Right lobe of liver (tissue), 6 donors: Measurements from ENCODE around the gene HOXC11. TPM values are rescaled to one million over a fixed set of nuclear protein-coding genes. Genes with fewer than 3 reads are reported as not detected.

Source experiments
- ATAC-seq, 4 donors: fragments of 200-7000 bp; cut with Tn5 transposase; one replicate each; pipeline ENCODE4 v1.9.1; 2020; ENCODE audit warnings: mild to moderate bottlenecking in 4 of 4, moderate library complexity in 4 of 4
- DNase-seq, 3 donors: peaks; one replicate each; pipeline ENCODE4 v3.0.0-alpha.2; 2020
- H3K27ac ChIP-seq, 3 donors: fragments of 200-600 bp; one replicate each; pipeline ENCODE4 v1.8.0; 2022
- H3K27me3 ChIP-seq, 2 donors: fragments of 200-600 bp; one replicate each; pipeline ENCODE4 v1.8.0; 2022
- H3K36me3 ChIP-seq, 4 donors: fragments of 200-600 bp; sonication (generic) in 1 of 4; one replicate each; pipeline versions ENCODE4 v1.5.1 to v1.8.0; 2017 to 2022; ENCODE audit warnings: control low read depth in 1 of 4
- H3K4me1 ChIP-seq, 4 donors: fragments of 200-600 bp; sonication (generic) in 1 of 4; one replicate each; pipeline versions ENCODE4 v1.5.1 to v1.8.0; 2017 to 2022; ENCODE audit warnings: control low read depth in 1 of 4
- H3K4me3 ChIP-seq, 3 donors: fragments of 200-600 bp; one replicate each; pipeline ENCODE4 v1.8.0; 2022
- H3K9me3 ChIP-seq, 4 donors: fragments of 200-600 bp; sonication (generic) in 1 of 4; one replicate each; pipeline versions ENCODE4 v1.5.1 to v1.8.0; 2017 to 2022; ENCODE audit warnings: control low read depth in 1 of 4
- CTCF ChIP-seq, 4 donors: fragments of 200-600 bp in 3 of 4; fragments of 450-650 bp in 1 of 4; IDR thresholded peaks; one replicate each; pipeline versions ENCODE4 v1.5.1 to v1.8.0; 2016 to 2022; ENCODE audit warnings: antibody characterized with exemption in 4 of 4, mild to moderate bottlenecking in 2 of 4
- POLR2A ChIP-seq: fragments of 450-650 bp; IDR thresholded peaks from one replicate; pipeline ENCODE4 v1.6.1; 2017; ENCODE audit warnings: antibody characterized with exemption, mild to moderate bottlenecking
- WGBS: methylation state at CpG from one replicate; pipeline ENCODE4 v1.1.6; 2018; ENCODE audit warnings: low coverage, low lambda C conversion rate; ENCODE audit not compliant: insufficient coverage; ENCODE audit errors: missing lambda C conversion rate; 5-methylcytosine and 5-hydroxymethylcytosine counted together
- intact Hi-C, 2 donors: fragments of 100-400 bp; cut with DNase I; formaldehyde crosslinking; loops; one replicate each; pipeline versions ENCODE4 v1.11.2 to v1.14.1; 2022
- total RNA-seq, 6 experiments: library from RNA; depleted of rRNA in 2 of 6; stranded (reverse); fragments of >200 nt in 2 of 6; fragmentation: NEBNext Ultra II Directional in 3 of 6; extraction: Animal tissue kit (Norgen Biotek cat#: 25700) in 3 of 6; gene quantifications; one replicate each; pipeline versions ENCODE4 v1.1.0 to v1.2.4, GENCODE V29; 2016 to 2023
- donor health status: DM: no; HTN: yes; CAD: no.
- donor health status: DM: no; HTN: no; CAD: no.
- donor health status: DM: no; HTN: no; CAD: no.
- donor health status: DM: no; HTN: yes; CAD: no.
- donor health status: DM: no; HTN: yes; CAD: no.

The HOXC11 gene
- total RNA-seq, 6 experiments from 2014 or later: not detected

GRCh38 chr12:54018468-54018984 lies 45.6 kb downstream of the HOXC11 start:
- Histone ChIP-seq H3K27ac (no peak overlapping the region), H3K27me3 (peaks cover 0 to 63% of the 10 kb centered on the region in 2 donors), H3K9me3 (no peaks in the 10 kb centered on the region), H3K36me3 (no peaks in the 10 kb centered on the region), H3K4me3 (no peak overlapping the region), H3K4me1 (peaks cover 0 to 4% (median 0%) of the 10 kb centered on the region in 4 donors)
- no peak for DNase-seq
- intact Hi-C loops: no loop called here
- WGBS: 25% methylated on average over 13 of the region's 29 CpGs
- no peak for ATAC-seq
- TF ChIP-seq POLR2A (no peak), CTCF (IDR thresholded peaks at IDR 0.05) (no peak)

GRCh38 chr12:54019091-54019811 lies 46.3 kb downstream of the HOXC11 start:
- intact Hi-C loops: no loop called here
- TF ChIP-seq POLR2A (no peak), CTCF (IDR thresholded peaks at IDR 0.05) (no peak)
- DNase-seq (no peak), ATAC-seq (no peak)
- Histone ChIP-seq H3K36me3 (no peaks in the 10 kb centered on the region), H3K9me3 (no peaks in the 10 kb centered on the region), H3K4me1 (peaks cover 0 to 4% (median 0%) of the 10 kb centered on the region in 4 donors), H3K4me3 (no peak overlapping the region), H3K27ac (no peak overlapping the region), H3K27me3 (peaks cover 0 to 59% of the 10 kb centered on the region in 2 donors)
- WGBS: 21% methylated on average over 35 of the region's 43 CpGs

GRCh38 chr12:54019924-54020590 lies 47.1 kb downstream of the HOXC11 start:
- Histone ChIP-seq H3K4me1 (peaks cover 0 to 4% (median 0%) of the 10 kb centered on the region in 4 donors), H3K27me3 (peaks cover 0 to 57% of the 10 kb centered on the region in 2 donors), H3K27ac (no peak overlapping the region), H3K9me3 (no peaks in the 10 kb centered on the region), H3K36me3 (no peaks in the 10 kb centered on the region), H3K4me3 (no peak overlapping the region)
- TF ChIP-seq CTCF (IDR thresholded peaks at IDR 0.05): no peak
- no peak for TF ChIP-seq POLR2A
- WGBS: 23% methylated on average over 9 of the region's 10 CpGs
- intact Hi-C loops: no loop called here
- DNase-seq: no peak
- ATAC-seq: no peak

GRCh38 chr12:54020591-54021405 lies 47.9 kb downstream of the HOXC11 start:
- Histone ChIP-seq H3K27ac (no peak overlapping the region), H3K4me3 (no peak overlapping the region), H3K9me3 (no peaks in the 10 kb centered on the region), H3K27me3 (peaks cover 4 to 54% of the 10 kb centered on the region in 2 donors), H3K36me3 (no peaks in the 10 kb centered on the region), H3K4me1 (peaks cover 0 to 4% (median 0%) of the 10 kb centered on the region in 4 donors)
- intact Hi-C loops: no loop called here
- TF ChIP-seq CTCF (IDR thresholded peaks at IDR 0.05) (no peak), POLR2A (no peak)
- ATAC-seq (no peak), DNase-seq (no peak)
- WGBS: 42% methylated on average over 10 of the region's 23 CpGs
